ENCODE data around the gene LURAP1L.

LURAP1L gene

GRCh38 chr9:12847561-12847960 is 72.7 kb downstream of the LURAP1L start:
- CTCF ChIA-PET: no interaction called here

GRCh38 chr9:12849486-12850003 is 74.7 kb downstream of the LURAP1L start:
- no peak for TF ChIP-seq ZNF791 (tag by site-specific recombination; IDR thresholded peaks at IDR 0.05)
- TF ChIP-seq ZNF214 (tag by site-specific recombination; IDR thresholded peaks at IDR 0.05; ENCODE audit: borderline replicate concordance): no peak
- no peak for TF ChIP-seq ZNF639 (tag by site-specific recombination; IDR thresholded peaks at IDR 0.05)
- TF ChIP-seq REPIN1 (tag by site-specific recombination; IDR thresholded peaks at IDR 0.05; ENCODE audit: low read depth): no peak
- TF ChIP-seq ZNF785 (tag by site-specific recombination; IDR thresholded peaks at IDR 0.05): no peak
- TF ChIP-seq ZSCAN16 (tag by site-specific recombination; IDR thresholded peaks at IDR 0.05): no peak
- no peak for TF ChIP-seq ZFP37 (tag by site-specific recombination; IDR thresholded peaks at IDR 0.05)
- TF ChIP-seq PRDM4 (tag by site-specific recombination; IDR thresholded peaks at IDR 0.05): no peak
- no peak for TF ChIP-seq INSM2 (tag by site-specific recombination; IDR thresholded peaks at IDR 0.05)
- no peak for TF ChIP-seq SP3 (tag by site-specific recombination; IDR thresholded peaks at IDR 0.05)
- no peak for TF ChIP-seq ZNF600 (tag by site-specific recombination; IDR thresholded peaks at IDR 0.05)
- no peak for TF ChIP-seq ZNF223 (tag by site-specific recombination; IDR thresholded peaks at IDR 0.05)
- Histone ChIP-seq H3K4me1 (ENCODE audit: control insufficient read depth, insufficient read depth, low read length) (no peaks in the 10 kb centered on the region), H3K4me3 (ENCODE audit: low read depth, low read length) (no peak overlapping the region), H3K27ac (ENCODE audit: extremely low read depth, low read depth, low read length) (no peak overlapping the region), H3K36me3 (ENCODE audit: control insufficient read depth in 2 of 2, insufficient read depth in 1 of 2, low read length in 2 of 2) (no peaks in the 10 kb centered on the region), H3K9me3 (ENCODE audit: control insufficient read depth, insufficient read depth, low read depth, low read length) (no peaks in the 10 kb centered on the region)
- POLR2A ChIA-PET: no interaction called here
- CTCF ChIA-PET: interaction anchor here (0.5 kb wide), 1 partner anchor 1810 kb away, joined by 3 read pairs; no protein-coding TSS in a partner anchor

More at GRCh38 chr9:12847561-12847960, 72.7 kb downstream of the LURAP1L start:
- POLR2A ChIA-PET: no interaction called here
- Histone ChIP-seq H3K27ac (ENCODE audit: extremely low read depth, low read depth, low read length) (no peak overlapping the region), H3K36me3 (ENCODE audit: control insufficient read depth in 2 of 2, insufficient read depth in 1 of 2, low read length in 2 of 2) (no peaks in the 10 kb centered on the region), H3K4me1 (ENCODE audit: control insufficient read depth, insufficient read depth, low read length) (no peaks in the 10 kb centered on the region), H3K9me3 (ENCODE audit: control insufficient read depth, insufficient read depth, low read depth, low read length) (no peaks in the 10 kb centered on the region), H3K4me3 (ENCODE audit: low read depth, low read length) (no peak overlapping the region)
- TF ChIP-seq SETDB1 (IDR thresholded peaks at IDR 0.05; ENCODE audit: insufficient read length, low read length): peak; percentile 42
- no peak for TF ChIP-seq ZNF555 (tag by site-specific recombination; conservative IDR thresholded peaks at IDR 0.05)

- Histone ChIP-seq H3K36me3 (ENCODE audit: control insufficient read depth in 2 of 2, insufficient read depth in 1 of 2, low read length in 2 of 2) (no peaks in the 10 kb centered on the region), H3K4me1 (ENCODE audit: control insufficient read depth, insufficient read depth, low read length) (no peaks in the 10 kb centered on the region), H3K27ac (ENCODE audit: extremely low read depth, low read depth, low read length) (no peak overlapping the region), H3K9me3 (ENCODE audit: control insufficient read depth, insufficient read depth, low read depth, low read length) (no peaks in the 10 kb centered on the region), H3K4me3 (ENCODE audit: low read depth, low read length) (no peak overlapping the region)
- POLR2A ChIA-PET: no interaction called here
- CTCF ChIA-PET: no interaction called here
- no peak for TF ChIP-seq ZNF10 (tag by site-specific recombination; IDR thresholded peaks at IDR 0.05)
- TF ChIP-seq ZNF18 (tag by site-specific recombination; IDR thresholded peaks at IDR 0.05): no peak
- no peak for TF ChIP-seq ZNF623 (tag by site-specific recombination; IDR thresholded peaks at IDR 0.05)
- TF ChIP-seq PRDM1 (tag by site-specific recombination; IDR thresholded peaks at IDR 0.05): no peak
- no peak for TF ChIP-seq PRDM6 (tag by site-specific recombination; IDR thresholded peaks at IDR 0.05)
- no peak for TF ChIP-seq ELK4 (IDR thresholded peaks at IDR 0.05; ENCODE audit: borderline replicate concordance, low read depth, low read length)
- no peak for TF ChIP-seq ZNF169 (tag by site-specific recombination; IDR thresholded peaks at IDR 0.05)
Measured at GRCh38 chr9:12851341-12852090, 76.7 kb downstream of the LURAP1L start.
